PC-3 (cell line): ENCODE data around the gene SBSN.

Experiments used
- CTCF ChIP-seq: fragments of 300-600 bp; sonication (generic); conservative IDR thresholded peaks from 2 replicates; pipeline ENCODE4 v1.5.1; 2017; ENCODE audit warnings: antibody characterized with exemption, low read depth, mild to moderate bottlenecking, low read length
- EZH2 ChIP-seq: fragments of 300-600 bp; sonication (generic); IDR thresholded peaks from one replicate; pipeline ENCODE4 v1.6.1; 2017; ENCODE audit warnings: antibody characterized with exemption, mild to moderate bottlenecking, low read length; ENCODE audit not compliant: unreplicated experiment
- EZH2phosphoT487 ChIP-seq: fragments of 300-600 bp; sonication (generic); IDR thresholded peaks from 2 replicates; pipeline ENCODE4 v1.6.1; 2018; ENCODE audit warnings: mild to moderate bottlenecking, antibody characterized with exemption, low read length, borderline replicate concordance

- TF ChIP-seq CTCF, result no peak
- no peak for TF ChIP-seq EZH2
- no peak for TF ChIP-seq EZH2phosphoT487
Observed at GRCh38 chr19:35560271-35560670, 32.2 kb upstream of the SBSN start.
